GM12878 (cell line): ENCODE measurements around the gene PTAFR. TPM values are rescaled to one million over a fixed set of nuclear protein-coding genes. Genes with fewer than 3 reads are reported as not detected.

ENCODE experiments used
- ATAC-seq: fragments of 200-7000 bp; cut with Tn5 transposase; 3 replicates; pipeline ENCODE4 v1.9.1; 2020; ENCODE audit warnings: mild to moderate bottlenecking, moderate library complexity
- BruUV-seq: library from RNA; stranded (reverse); fragments of 400-500 nt; replicated peaks from 2 replicates; lab custom pipeline; 2021; lab: Mats Ljungman, UMichigan
- CTCF ChIA-PET: fragments of 300-600 bp; sonication (Branson Sonifier 250); formaldehyde crosslinking; extraction: SDS; loops from one replicate; lab custom pipeline; 2021; ENCODE audit warnings: inconsistent platforms; lab: Yijun Ruan, JAX
- POLR2A ChIA-PET: fragments of 350-600 bp; formaldehyde crosslinking; extraction: SDS; loops from one replicate; lab custom pipeline; 2021; ENCODE audit warnings: inconsistent platforms; lab: Charles Lee
- RAD21 ChIA-PET: fragments of 300-600 bp; sonication (Branson Sonifier 250); formaldehyde crosslinking; loops from one replicate; lab custom pipeline; 2023; ENCODE audit warnings: antibody characterized with exemption; ENCODE audit not compliant: unreplicated experiment; lab: Charles Lee
- SMC1A ChIA-PET: fragments of 300-600 bp; sonication (Branson Sonifier 250); formaldehyde crosslinking; loops from one replicate; lab custom pipeline; 2023; ENCODE audit not compliant: unreplicated experiment, uncharacterized antibody; lab: Charles Lee
- DNase-seq: peaks from one replicate; pipeline ENCODE4 v3.0.0-alpha.2; 2011; ENCODE audit warnings: low read depth, low spot score
- FAIRE-seq: peaks from 3 replicates; lab custom pipeline; 2011; peaks lifted over from hg19 to GRCh38; lab: Jason Lieb, UNC
- H2AFZ ChIP-seq: 2 replicates; pipeline ENCODE4 v1.6.0; 2011; ENCODE audit warnings: low read depth, low read length, control low read depth; ENCODE audit not compliant: control insufficient read depth
- H3K27ac ChIP-seq: 2 replicates; pipeline ENCODE4 v1.5.1; 2011; ENCODE audit warnings: control low read depth; ENCODE audit not compliant: control insufficient read depth, insufficient read depth
- H3K27me3 ChIP-seq, 2 experiments: replicated peaks in 1 of 2; 2 replicates each; pipeline versions ENCODE4 v1.6.0 to v1.6.1; 2011; ENCODE audit warnings: low read length in 1 of 2; ENCODE audit not compliant: control insufficient read depth in 2 of 2, insufficient read depth in 2 of 2
- H3K36me3 ChIP-seq, 2 experiments: 2 replicates each; pipeline ENCODE4 v1.5.1; 2011; ENCODE audit warnings: low read length in 1 of 2; ENCODE audit not compliant: control insufficient read depth in 2 of 2, insufficient read depth in 2 of 2
- H3K4me1 ChIP-seq: 2 replicates; pipeline ENCODE4 v1.6.1; 2011; ENCODE audit warnings: mild to moderate bottlenecking, low read length, moderate library complexity, mixed read lengths; ENCODE audit not compliant: control insufficient read depth, insufficient read depth
- H3K4me2 ChIP-seq: 2 replicates; pipeline ENCODE4 v1.6.0; 2011; ENCODE audit warnings: control low read depth; ENCODE audit not compliant: control insufficient read depth, insufficient read depth
- H3K4me3 ChIP-seq: fragments of 200-600 bp; sonication (generic); 2 replicates; pipeline ENCODE4 v1.5.1; 2016
- H3K79me2 ChIP-seq: 2 replicates; pipeline ENCODE4 v1.6.0; 2011; ENCODE audit warnings: low read length; ENCODE audit not compliant: control insufficient read depth, insufficient read depth
- H3K9ac ChIP-seq: 2 replicates; pipeline ENCODE4 v1.8.0; 2011; ENCODE audit warnings: low read length, control low read depth, mixed read lengths; ENCODE audit not compliant: control insufficient read depth, insufficient read depth
- H3K9me3 ChIP-seq: replicated peaks from 3 replicates; pipeline ENCODE4 v1.5.1; 2011; ENCODE audit warnings: mild to moderate bottlenecking, low read length; ENCODE audit not compliant: control insufficient read depth, insufficient read depth
- H4K20me1 ChIP-seq: 2 replicates; pipeline ENCODE4 v1.6.0; 2011; ENCODE audit not compliant: control insufficient read depth, insufficient read depth
- CHD2 ChIP-seq: IDR thresholded peaks from 2 replicates; pipeline ENCODE4 v1.6.1; 2011; ENCODE audit warnings: low read depth, low read length, improper control_type of control experiment, borderline replicate concordance
- POLR2AphosphoS2 ChIP-seq: IDR thresholded peaks from 2 replicates; pipeline ENCODE4 v1.6.1; 2011; ENCODE audit warnings: low read depth, mild to moderate bottlenecking, low read length, improper control_type of control experiment, moderate library complexity
- WGBS: methylation state at CpG from one replicate; pipeline ENCODE4 v1.1.6; 2016; ENCODE audit warnings: low lambda C conversion rate; ENCODE audit not compliant: insufficient replicate concordance, insufficient coverage; ENCODE audit errors: missing lambda C conversion rate; 5-methylcytosine and 5-hydroxymethylcytosine counted together
- in situ Hi-C: fragments of 300-500 bp; cut with MboI; formaldehyde crosslinking; loops from 9 replicates; pipeline ENCODE4 v1.14.3; 2018; ENCODE audit warnings: mixed read lengths
- intact Hi-C: fragments of 100-400 bp; cut with micrococcal nuclease; formaldehyde crosslinking; loops from one replicate; pipeline ENCODE4 v1.14.2; 2022; ENCODE audit not compliant: unreplicated experiment
- polyA plus RNA-seq, 11 experiments: library from polyadenylated mRNA; depleted of rRNA in 4 of 11; unstranded in 6 of 11; stranded (reverse) in 5 of 11; fragments of >200 nt; fragmentation: Nextera tagmentation in 4 of 11; fragmentation: Illumina TruSeq in 1 of 11; extraction: Ambion mirVana in 4 of 11; extraction: Trizol in 1 of 11; gene quantifications; 1 replicate in 1 of 11; 2 replicates in 10 of 11; pipeline versions ENCODE4 v1.2.1 to v1.2.3, GENCODE V29; 2011 to 2016; ENCODE audit warnings: inconsistent platforms in 2 of 11, missing spikeins in 2 of 11, low read depth in 1 of 11
- small RNA-seq: library from RNA; depleted of rRNA; stranded (forward); fragments of <200 nt; gene quantifications from one replicate; pipeline ENCODE3, GENCODE V24; 2014
- total RNA-seq, 4 experiments: library from RNA; depleted of rRNA in 3 of 4; stranded (reverse); fragments of >200 nt in 3 of 4; fragmentation: Illumina TruSeq in 1 of 4; extraction: Trizol in 1 of 4; gene quantifications; 2 replicates each; pipeline versions ENCODE4 v1.2.1 to v1.2.3, GENCODE V29; 2013 to 2021
- TF ChIP-seq, protein P1 (sequence below): IDR thresholded peaks from 2 replicates; pipeline ENCODE4 v1.6.1; 2011; ENCODE audit warnings: low read depth, mild to moderate bottlenecking, low read length, moderate library complexity, borderline replicate concordance; ENCODE audit errors: extremely low read depth

PTAFR gene
- total and polyA plus RNA-seq, 10 of the 15 experiments (the other 5 are each of a cell fraction or from before 2014, with no cell fraction given), result 17.5 to 251 (median 27.7) TPM

DNA sequence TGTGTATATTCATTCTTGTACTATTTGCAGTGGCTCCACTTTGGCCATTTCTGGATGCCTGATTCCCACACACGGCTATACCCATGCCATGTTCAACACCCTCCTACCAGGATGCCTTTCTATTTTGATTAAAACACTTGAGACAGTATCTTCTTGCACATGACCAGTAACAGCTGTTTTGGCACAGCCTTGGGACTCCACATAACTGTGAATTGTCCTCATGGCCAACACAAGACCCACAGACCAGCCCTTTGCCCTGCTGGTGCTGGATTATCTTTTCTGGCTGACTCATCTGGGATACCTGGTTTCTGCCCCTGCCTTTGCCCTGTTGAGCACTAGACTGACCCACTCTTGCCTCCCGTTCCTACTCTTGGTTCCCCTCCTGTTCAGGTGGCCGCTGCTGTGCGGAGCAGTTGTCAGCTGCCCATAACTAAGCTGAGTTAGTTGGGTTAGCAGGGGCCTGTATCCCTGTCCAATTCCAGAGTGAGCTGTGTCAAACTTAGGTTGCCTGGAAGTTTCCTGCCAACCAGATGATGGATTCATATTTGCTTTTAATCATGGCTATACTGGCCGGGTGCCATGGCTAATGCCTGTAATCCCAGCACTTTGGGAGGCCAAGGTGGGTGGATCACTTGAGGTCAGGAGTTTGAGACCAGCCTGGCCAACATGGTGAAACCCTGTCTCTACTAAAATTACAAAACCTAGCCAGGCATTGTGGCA is 77.3 kb downstream of the PTAFR start:
- H3K9me3 ChIP-seq, result no peaks in the 10 kb centered on the region
- H3K27me3 ChIP-seq, result no peaks in the 10 kb centered on the region
- ATAC-seq, result peak; percentile 30
- no peak for DNase-seq
- ChIA-PET RAD21 (interaction anchor here (1.0 kb wide), 1 partner anchor 10 kb away, joined by 3 read pairs; no protein-coding TSS in a partner anchor), CTCF (interaction anchor here (0.7 kb wide), 1 partner anchor 62 kb away, joined by 3 read pairs; no protein-coding TSS in a partner anchor), POLR2A (interaction anchor here (0.7 to 1.4 kb wide), 4 partner anchors 9 to 215 kb away, joined by 3 to 8 read pairs (median 3); no protein-coding TSS in a partner anchor), SMC1A (interaction anchor here (0.7 to 1.3 kb wide), 5 partner anchors 12 to 110 kb away, joined by 3 to 4 read pairs (median 3); no protein-coding TSS in a partner anchor)
- TF ChIP-seq CHD2, result no peak
- TF ChIP-seq, protein P1, sequence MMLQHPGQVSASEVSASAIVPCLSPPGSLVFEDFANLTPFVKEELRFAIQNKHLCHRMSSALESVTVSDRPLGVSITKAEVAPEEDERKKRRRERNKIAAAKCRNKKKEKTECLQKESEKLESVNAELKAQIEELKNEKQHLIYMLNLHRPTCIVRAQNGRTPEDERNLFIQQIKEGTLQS, result no peak
- TF ChIP-seq POLR2AphosphoS2, result no peak
- no peaks in the 10 kb centered on the region for H4K20me1 ChIP-seq
- BruUV-seq, result no TSS peak
- H2AFZ ChIP-seq, result no peak overlapping the region
- no peak for FAIRE-seq
- intact Hi-C loops, result no loop called here
- peaks cover 12% of the 10 kb centered on the region for H3K4me1 ChIP-seq
- WGBS, result 89% methylated on average over 5 of the region's 5 CpGs
- no peak overlapping the region for H3K4me3 ChIP-seq
- no peaks in the 10 kb centered on the region for H3K79me2 ChIP-seq
- no peaks in the 10 kb centered on the region for H3K36me3 ChIP-seq
- H3K9ac ChIP-seq, result no peak overlapping the region
- in situ Hi-C loops, result no loop called here
- no peak overlapping the region for H3K4me2 ChIP-seq
- H3K27ac ChIP-seq, result no peak overlapping the region

Small RNA genes within 50 kb of the gene (small RNA-seq; reads per million reads assigned to genes)
- not detected for gene RNU6-176P

Other genes starting within 250 kb of the PTAFR start
Only the 7 nearest of the 8 such genes appear.
- 1.3 TPM in 2 replicates for gene XKR8, start 216.7 kb downstream of the PTAFR start, total RNA-seq (2014; rRNA removed)
- 1.4 and 1.5 TPM in 2 replicates for gene XKR8, start 216.7 kb downstream of the PTAFR start, total RNA-seq (2014; rRNA removed; fragmentation: Illumina TruSeq; extraction: Trizol)
- 3.5 and 4.4 TPM in 2 replicates for gene XKR8, start 216.7 kb downstream of the PTAFR start, total RNA-seq (2021)
- gene XKR8, start 216.7 kb downstream of the PTAFR start, polyA plus RNA-seq (2011; rRNA removed), result 2.6 and 3.2 TPM in 2 replicates
- gene XKR8, start 216.7 kb downstream of the PTAFR start, polyA plus RNA-seq (2014; fragmentation: Illumina TruSeq; extraction: Trizol), result 1.2 and 2.0 TPM in 2 replicates
- 1 to 10 TPM in 1 of 2 experiments, under 1 TPM in 1; 0.80 to 1.1 TPM for gene XKR8, start 216.7 kb downstream of the PTAFR start, polyA plus RNA-seq (2014; fragmentation: Nextera tagmentation; extraction: Ambion mirVana)
- 3.1 and 3.3 TPM in 2 replicates for gene XKR8, start 216.7 kb downstream of the PTAFR start, polyA plus RNA-seq (2014; rRNA removed)
- gene XKR8, start 216.7 kb downstream of the PTAFR start, polyA plus RNA-seq (2016; fragmentation: Nextera tagmentation; extraction: Ambion mirVana), result 1 to 10 TPM; 3.3 to 3.7 TPM
- gene EYA3, start 88.1 kb downstream of the PTAFR start, total RNA-seq (2014; rRNA removed), result 18.3 and 19.0 TPM in 2 replicates
- gene EYA3, start 88.1 kb downstream of the PTAFR start, total RNA-seq (2014; rRNA removed; fragmentation: Illumina TruSeq; extraction: Trizol), result 28.1 and 28.2 TPM in 2 replicates
- gene EYA3, start 88.1 kb downstream of the PTAFR start, total RNA-seq (2021), result 28.5 and 29.6 TPM in 2 replicates
- gene EYA3, start 88.1 kb downstream of the PTAFR start, polyA plus RNA-seq (2011; rRNA removed), result 46.6 and 48.9 TPM in 2 replicates
- gene EYA3, start 88.1 kb downstream of the PTAFR start, polyA plus RNA-seq (2014; fragmentation: Illumina TruSeq; extraction: Trizol), result 28.1 and 33.0 TPM in 2 replicates
- 10 to 100 TPM; 13.0 to 15.6 TPM for gene EYA3, start 88.1 kb downstream of the PTAFR start, polyA plus RNA-seq (2014; fragmentation: Nextera tagmentation; extraction: Ambion mirVana)
- 19.8 and 20.1 TPM in 2 replicates for gene EYA3, start 88.1 kb downstream of the PTAFR start, polyA plus RNA-seq (2014; rRNA removed)
- 10 to 100 TPM; 22.6 to 24.2 TPM for gene EYA3, start 88.1 kb downstream of the PTAFR start, polyA plus RNA-seq (2016; fragmentation: Nextera tagmentation; extraction: Ambion mirVana)
- gene DNAJC8, start 56.3 kb upstream of the PTAFR start, total RNA-seq (2014; rRNA removed), result 91.2 and 109 TPM in 2 replicates
- gene DNAJC8, start 56.3 kb upstream of the PTAFR start, total RNA-seq (2014; rRNA removed; fragmentation: Illumina TruSeq; extraction: Trizol), result 152 and 155 TPM in 2 replicates
- 109 and 111 TPM in 2 replicates for gene DNAJC8, start 56.3 kb upstream of the PTAFR start, total RNA-seq (2021)
- gene DNAJC8, start 56.3 kb upstream of the PTAFR start, polyA plus RNA-seq (2011; rRNA removed), result 137 and 176 TPM in 2 replicates
- 251 and 323 TPM in 2 replicates for gene DNAJC8, start 56.3 kb upstream of the PTAFR start, polyA plus RNA-seq (2014; fragmentation: Illumina TruSeq; extraction: Trizol)
- 100 to 1,000 TPM; 209 to 296 TPM for gene DNAJC8, start 56.3 kb upstream of the PTAFR start, polyA plus RNA-seq (2014; fragmentation: Nextera tagmentation; extraction: Ambion mirVana)
- gene DNAJC8, start 56.3 kb upstream of the PTAFR start, polyA plus RNA-seq (2014; rRNA removed), result 95.0 and 106 TPM in 2 replicates
- gene DNAJC8, start 56.3 kb upstream of the PTAFR start, polyA plus RNA-seq (2016; fragmentation: Nextera tagmentation; extraction: Ambion mirVana), result 100 to 1,000 TPM; 149 to 155 TPM
- gene ATP5IF1, start 59.4 kb upstream of the PTAFR start, total RNA-seq (2014; rRNA removed), result 515 and 527 TPM in 2 replicates
- 256 and 286 TPM in 2 replicates for gene ATP5IF1, start 59.4 kb upstream of the PTAFR start, total RNA-seq (2014; rRNA removed; fragmentation: Illumina TruSeq; extraction: Trizol)
- gene ATP5IF1, start 59.4 kb upstream of the PTAFR start, total RNA-seq (2021), result 314 and 320 TPM in 2 replicates
- gene ATP5IF1, start 59.4 kb upstream of the PTAFR start, polyA plus RNA-seq (2011; rRNA removed), result 279 and 352 TPM in 2 replicates
- gene ATP5IF1, start 59.4 kb upstream of the PTAFR start, polyA plus RNA-seq (2014; fragmentation: Illumina TruSeq; extraction: Trizol), result 146 and 253 TPM in 2 replicates
- gene ATP5IF1, start 59.4 kb upstream of the PTAFR start, polyA plus RNA-seq (2014; fragmentation: Nextera tagmentation; extraction: Ambion mirVana), result 100 to 1,000 TPM; 296 to 883 TPM
- gene ATP5IF1, start 59.4 kb upstream of the PTAFR start, polyA plus RNA-seq (2014; rRNA removed), result 892 and 1,008 TPM in 2 replicates
- gene ATP5IF1, start 59.4 kb upstream of the PTAFR start, polyA plus RNA-seq (2016; fragmentation: Nextera tagmentation; extraction: Ambion mirVana), result 1,000 to 10,000 TPM; 1,209 to 1,210 TPM
- 18.3 and 22.1 TPM in 2 replicates for gene SESN2, start 82.8 kb upstream of the PTAFR start, total RNA-seq (2014; rRNA removed)
- gene SESN2, start 82.8 kb upstream of the PTAFR start, total RNA-seq (2014; rRNA removed; fragmentation: Illumina TruSeq; extraction: Trizol), result 7.6 and 8.6 TPM in 2 replicates
- gene SESN2, start 82.8 kb upstream of the PTAFR start, total RNA-seq (2021), result 21.7 and 23.9 TPM in 2 replicates
- gene SESN2, start 82.8 kb upstream of the PTAFR start, polyA plus RNA-seq (2011; rRNA removed), result 7.0 and 16.7 TPM in 2 replicates
- 6.9 and 13.4 TPM in 2 replicates for gene SESN2, start 82.8 kb upstream of the PTAFR start, polyA plus RNA-seq (2014; fragmentation: Illumina TruSeq; extraction: Trizol)
- 1 to 10 TPM; 1.5 to 2.7 TPM for gene SESN2, start 82.8 kb upstream of the PTAFR start, polyA plus RNA-seq (2014; fragmentation: Nextera tagmentation; extraction: Ambion mirVana)
- 19.0 and 21.7 TPM in 2 replicates for gene SESN2, start 82.8 kb upstream of the PTAFR start, polyA plus RNA-seq (2014; rRNA removed)
- gene SESN2, start 82.8 kb upstream of the PTAFR start, polyA plus RNA-seq (2016; fragmentation: Nextera tagmentation; extraction: Ambion mirVana), result 10 to 100 TPM; 33.0 to 40.9 TPM
- 24.1 and 24.9 TPM in 2 replicates for gene MED18, start 152.3 kb upstream of the PTAFR start, total RNA-seq (2014; rRNA removed)
- 21.2 and 23.9 TPM in 2 replicates for gene MED18, start 152.3 kb upstream of the PTAFR start, total RNA-seq (2014; rRNA removed; fragmentation: Illumina TruSeq; extraction: Trizol)
- gene MED18, start 152.3 kb upstream of the PTAFR start, total RNA-seq (2021), result 19.3 and 21.9 TPM in 2 replicates
- gene MED18, start 152.3 kb upstream of the PTAFR start, polyA plus RNA-seq (2011; rRNA removed), result 42.2 and 45.7 TPM in 2 replicates
- 28.1 and 33.5 TPM in 2 replicates for gene MED18, start 152.3 kb upstream of the PTAFR start, polyA plus RNA-seq (2014; fragmentation: Illumina TruSeq; extraction: Trizol)
- gene MED18, start 152.3 kb upstream of the PTAFR start, polyA plus RNA-seq (2014; fragmentation: Nextera tagmentation; extraction: Ambion mirVana), result 10 to 100 TPM; 31.3 to 33.3 TPM
- 20.9 and 22.1 TPM in 2 replicates for gene MED18, start 152.3 kb upstream of the PTAFR start, polyA plus RNA-seq (2014; rRNA removed)
- gene MED18, start 152.3 kb upstream of the PTAFR start, polyA plus RNA-seq (2016; fragmentation: Nextera tagmentation; extraction: Ambion mirVana), result 10 to 100 TPM; 23.1 to 25.7 TPM
- 10.1 and 10.4 TPM in 2 replicates for gene PHACTR4, start 193.1 kb upstream of the PTAFR start, total RNA-seq (2014; rRNA removed)
- 12.4 and 13.1 TPM in 2 replicates for gene PHACTR4, start 193.1 kb upstream of the PTAFR start, total RNA-seq (2014; rRNA removed; fragmentation: Illumina TruSeq; extraction: Trizol)
- gene PHACTR4, start 193.1 kb upstream of the PTAFR start, total RNA-seq (2021), result 25.4 and 28.7 TPM in 2 replicates
- 9.1 and 10.4 TPM in 2 replicates for gene PHACTR4, start 193.1 kb upstream of the PTAFR start, polyA plus RNA-seq (2011; rRNA removed)
- 34.2 and 37.7 TPM in 2 replicates for gene PHACTR4, start 193.1 kb upstream of the PTAFR start, polyA plus RNA-seq (2014; fragmentation: Illumina TruSeq; extraction: Trizol)
- 1 to 10 TPM; 8.9 to 9.3 TPM for gene PHACTR4, start 193.1 kb upstream of the PTAFR start, polyA plus RNA-seq (2014; fragmentation: Nextera tagmentation; extraction: Ambion mirVana)
- 12.5 and 12.9 TPM in 2 replicates for gene PHACTR4, start 193.1 kb upstream of the PTAFR start, polyA plus RNA-seq (2014; rRNA removed)
- gene PHACTR4, start 193.1 kb upstream of the PTAFR start, polyA plus RNA-seq (2016; fragmentation: Nextera tagmentation; extraction: Ambion mirVana), result 10 to 100 TPM; 16.9 to 19.0 TPM